GM12875 (cell line): Measurements from ENCODE around the gene GFRAL.
"Not testable (repeated sequence)": the region's sequence is repeated elsewhere in the genome, so short reads cannot be mapped to it uniquely, and the experiment has no call there.

Experiments used
- H3K4me3 ChIP-seq: one replicate; pipeline ENCODE4 v1.5.1; 2011; ENCODE audit warnings: low read depth, low read length, control low read depth
- TF ChIP-seq, protein P1 (sequence below): IDR thresholded peaks from 2 replicates; pipeline ENCODE4 v1.5.1; 2011; ENCODE audit warnings: low read depth, mild to moderate bottlenecking, control low read depth, inconsistent platforms, low read length, moderate library complexity, borderline replicate concordance; ENCODE audit not compliant: insufficient read depth

GFRAL gene, protein sequence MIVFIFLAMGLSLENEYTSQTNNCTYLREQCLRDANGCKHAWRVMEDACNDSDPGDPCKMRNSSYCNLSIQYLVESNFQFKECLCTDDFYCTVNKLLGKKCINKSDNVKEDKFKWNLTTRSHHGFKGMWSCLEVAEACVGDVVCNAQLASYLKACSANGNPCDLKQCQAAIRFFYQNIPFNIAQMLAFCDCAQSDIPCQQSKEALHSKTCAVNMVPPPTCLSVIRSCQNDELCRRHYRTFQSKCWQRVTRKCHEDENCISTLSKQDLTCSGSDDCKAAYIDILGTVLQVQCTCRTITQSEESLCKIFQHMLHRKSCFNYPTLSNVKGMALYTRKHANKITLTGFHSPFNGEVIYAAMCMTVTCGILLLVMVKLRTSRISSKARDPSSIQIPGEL

DNA sequence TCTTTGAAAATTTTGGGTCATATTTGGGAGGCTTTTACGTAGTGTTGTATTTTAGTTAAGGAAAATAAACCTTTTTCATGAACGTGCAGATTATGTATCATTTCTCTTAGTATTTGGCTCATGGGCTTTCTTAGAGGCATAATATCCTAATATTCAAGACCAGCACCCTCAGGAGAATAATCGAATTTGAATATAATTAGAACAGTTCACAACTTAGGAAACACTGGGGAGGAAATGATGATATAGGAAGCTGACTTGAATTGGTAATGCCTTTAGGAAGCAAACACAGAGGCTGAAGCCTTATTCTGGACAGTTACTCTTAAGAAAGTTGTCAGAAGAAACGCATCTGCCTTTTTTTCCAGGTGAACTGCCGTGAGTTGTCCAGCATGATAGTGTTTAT, at the start of gene GFRAL:
GFRAL (plus strand) TSS at position 301 of the 400 bp plus-strand sequence; CDS start at position 387, 86 bp downstream.
- TF ChIP-seq, protein P1, sequence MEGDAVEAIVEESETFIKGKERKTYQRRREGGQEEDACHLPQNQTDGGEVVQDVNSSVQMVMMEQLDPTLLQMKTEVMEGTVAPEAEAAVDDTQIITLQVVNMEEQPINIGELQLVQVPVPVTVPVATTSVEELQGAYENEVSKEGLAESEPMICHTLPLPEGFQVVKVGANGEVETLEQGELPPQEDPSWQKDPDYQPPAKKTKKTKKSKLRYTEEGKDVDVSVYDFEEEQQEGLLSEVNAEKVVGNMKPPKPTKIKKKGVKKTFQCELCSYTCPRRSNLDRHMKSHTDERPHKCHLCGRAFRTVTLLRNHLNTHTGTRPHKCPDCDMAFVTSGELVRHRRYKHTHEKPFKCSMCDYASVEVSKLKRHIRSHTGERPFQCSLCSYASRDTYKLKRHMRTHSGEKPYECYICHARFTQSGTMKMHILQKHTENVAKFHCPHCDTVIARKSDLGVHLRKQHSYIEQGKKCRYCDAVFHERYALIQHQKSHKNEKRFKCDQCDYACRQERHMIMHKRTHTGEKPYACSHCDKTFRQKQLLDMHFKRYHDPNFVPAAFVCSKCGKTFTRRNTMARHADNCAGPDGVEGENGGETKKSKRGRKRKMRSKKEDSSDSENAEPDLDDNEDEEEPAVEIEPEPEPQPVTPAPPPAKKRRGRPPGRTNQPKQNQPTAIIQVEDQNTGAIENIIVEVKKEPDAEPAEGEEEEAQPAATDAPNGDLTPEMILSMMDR = no peak
- no peak within 1 kb of the TSS for H3K4me3 ChIP-seq

DNA sequence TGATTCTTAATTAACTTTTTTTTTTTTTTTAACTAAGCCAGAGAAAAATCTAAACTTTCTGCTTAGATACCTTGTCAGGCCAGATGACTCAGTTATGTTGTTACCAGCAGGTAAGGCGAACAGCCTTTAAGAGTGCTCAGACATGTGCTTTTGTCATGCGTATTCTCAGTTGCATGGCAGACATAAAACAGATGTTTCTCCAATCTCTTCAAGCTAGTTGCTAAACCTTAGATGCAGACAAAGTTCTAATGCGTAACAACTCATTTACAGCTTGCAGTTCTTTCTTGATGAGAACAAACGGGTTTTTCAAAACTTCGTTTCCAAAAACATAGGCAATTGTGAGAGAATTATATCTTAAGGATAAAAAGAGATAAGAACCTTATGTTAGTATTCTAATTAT, 49.6 kb upstream of the GFRAL start:
- H3K4me3 ChIP-seq = no peak overlapping the region
- TF ChIP-seq, protein P1 = no peak

DNA sequence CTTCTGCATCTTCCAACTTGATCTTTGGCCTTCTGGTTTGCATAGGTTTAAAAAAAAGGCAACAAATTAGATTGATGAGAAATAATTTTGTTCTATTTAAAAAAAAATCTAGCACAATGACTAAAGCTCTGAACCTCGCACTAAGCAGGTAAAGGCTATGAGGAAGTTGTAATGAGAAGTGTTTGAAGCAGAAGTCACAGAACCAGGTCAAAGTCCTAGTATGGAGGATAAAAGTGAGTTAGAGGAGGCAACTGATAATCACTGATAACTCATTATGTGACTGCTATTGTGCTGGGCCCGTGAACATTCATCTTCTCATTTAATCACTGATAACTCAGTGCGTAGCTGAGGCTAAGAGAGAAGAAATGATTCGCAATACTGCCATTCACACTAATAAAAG, 46.1 kb upstream of the GFRAL start:
- TF ChIP-seq, protein P1 = no peak
- no peak overlapping the region for H3K4me3 ChIP-seq

DNA sequence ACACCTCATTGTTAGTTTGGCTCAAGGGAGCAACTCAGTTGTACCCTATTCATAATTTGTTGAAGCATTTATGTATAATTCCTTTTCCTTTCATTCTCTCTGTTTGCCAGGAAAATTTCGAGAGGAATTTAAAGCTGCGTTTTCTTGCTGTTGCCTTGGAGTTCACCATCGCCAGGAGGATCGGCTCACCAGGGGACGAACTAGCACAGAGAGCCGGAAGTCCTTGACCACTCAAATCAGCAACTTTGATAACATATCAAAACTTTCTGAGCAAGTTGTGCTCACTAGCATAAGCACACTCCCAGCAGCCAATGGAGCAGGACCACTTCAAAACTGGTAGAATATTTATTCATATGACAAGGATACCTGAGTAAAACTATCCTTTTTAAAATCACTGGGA, 45.2 kb upstream of the GFRAL start:
- H3K4me3 ChIP-seq = no peak overlapping the region
- TF ChIP-seq, protein P1 = no peak

- TF ChIP-seq, protein P1 = no peak
Measured at GRCh38 chr6:55286824-55287223, 40.4 kb upstream of the GFRAL start.

DNA sequence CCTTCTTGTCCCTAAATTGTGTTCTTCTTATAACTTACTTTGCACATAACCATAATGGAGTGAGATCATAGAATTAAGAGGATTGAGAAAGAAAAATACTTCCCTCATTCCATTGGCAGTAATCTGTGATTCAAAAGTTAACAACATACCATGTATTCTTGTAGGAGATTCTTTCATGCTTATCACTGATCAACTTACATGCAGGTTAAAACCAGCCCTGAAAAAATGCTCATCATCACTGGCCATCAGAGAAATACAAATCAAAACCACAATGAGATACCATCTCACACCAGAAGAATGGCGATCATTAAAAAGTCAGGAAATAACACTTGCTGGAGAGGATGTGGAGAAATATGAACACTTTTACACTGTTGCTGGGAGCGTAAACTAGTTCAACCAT, 36.5 kb upstream of the GFRAL start:
- TF ChIP-seq, protein P1 = no peak
- no peak overlapping the region for H3K4me3 ChIP-seq

More at GRCh38 chr6:55286824-55287223, 40.4 kb upstream of the GFRAL start:
- H3K4me3 ChIP-seq = no peak overlapping the region

GRCh38 chr6:55293116-55293515, 34.2 kb upstream of the GFRAL start:
- TF ChIP-seq, protein P1 = no peak

GRCh38 chr6:55297214-55297613, 30.1 kb upstream of the GFRAL start:
- H3K4me3 ChIP-seq = not testable (repeated sequence)

More at GRCh38 chr6:55293116-55293515, 34.2 kb upstream of the GFRAL start:
- no peak overlapping the region for H3K4me3 ChIP-seq
